ENCODE data around the gene DDN.

The DDN gene

GRCh38 chr12:48957141-48958048 lies 41.8 kb downstream of the DDN start, which contains the start of gene ARF3:
Gene ARF3 (minus strand): TSS chr12:48957487. CDS start chr12:48941095, 16,392 bp downstream.
- TF ChIP-seq, protein P1, sequence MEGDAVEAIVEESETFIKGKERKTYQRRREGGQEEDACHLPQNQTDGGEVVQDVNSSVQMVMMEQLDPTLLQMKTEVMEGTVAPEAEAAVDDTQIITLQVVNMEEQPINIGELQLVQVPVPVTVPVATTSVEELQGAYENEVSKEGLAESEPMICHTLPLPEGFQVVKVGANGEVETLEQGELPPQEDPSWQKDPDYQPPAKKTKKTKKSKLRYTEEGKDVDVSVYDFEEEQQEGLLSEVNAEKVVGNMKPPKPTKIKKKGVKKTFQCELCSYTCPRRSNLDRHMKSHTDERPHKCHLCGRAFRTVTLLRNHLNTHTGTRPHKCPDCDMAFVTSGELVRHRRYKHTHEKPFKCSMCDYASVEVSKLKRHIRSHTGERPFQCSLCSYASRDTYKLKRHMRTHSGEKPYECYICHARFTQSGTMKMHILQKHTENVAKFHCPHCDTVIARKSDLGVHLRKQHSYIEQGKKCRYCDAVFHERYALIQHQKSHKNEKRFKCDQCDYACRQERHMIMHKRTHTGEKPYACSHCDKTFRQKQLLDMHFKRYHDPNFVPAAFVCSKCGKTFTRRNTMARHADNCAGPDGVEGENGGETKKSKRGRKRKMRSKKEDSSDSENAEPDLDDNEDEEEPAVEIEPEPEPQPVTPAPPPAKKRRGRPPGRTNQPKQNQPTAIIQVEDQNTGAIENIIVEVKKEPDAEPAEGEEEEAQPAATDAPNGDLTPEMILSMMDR (IDR thresholded peaks at IDR 0.05; ENCODE audit: low read depth, low read length, missing control alignments), result no peak
- peak within 1 kb of the TSS; percentile 86 for H3K4me3 ChIP-seq (replicated peaks; ENCODE audit: low read depth, low read length)
- peak; percentile 69 for DNase-seq (ENCODE audit: extremely low read depth, low read depth)

DNA sequence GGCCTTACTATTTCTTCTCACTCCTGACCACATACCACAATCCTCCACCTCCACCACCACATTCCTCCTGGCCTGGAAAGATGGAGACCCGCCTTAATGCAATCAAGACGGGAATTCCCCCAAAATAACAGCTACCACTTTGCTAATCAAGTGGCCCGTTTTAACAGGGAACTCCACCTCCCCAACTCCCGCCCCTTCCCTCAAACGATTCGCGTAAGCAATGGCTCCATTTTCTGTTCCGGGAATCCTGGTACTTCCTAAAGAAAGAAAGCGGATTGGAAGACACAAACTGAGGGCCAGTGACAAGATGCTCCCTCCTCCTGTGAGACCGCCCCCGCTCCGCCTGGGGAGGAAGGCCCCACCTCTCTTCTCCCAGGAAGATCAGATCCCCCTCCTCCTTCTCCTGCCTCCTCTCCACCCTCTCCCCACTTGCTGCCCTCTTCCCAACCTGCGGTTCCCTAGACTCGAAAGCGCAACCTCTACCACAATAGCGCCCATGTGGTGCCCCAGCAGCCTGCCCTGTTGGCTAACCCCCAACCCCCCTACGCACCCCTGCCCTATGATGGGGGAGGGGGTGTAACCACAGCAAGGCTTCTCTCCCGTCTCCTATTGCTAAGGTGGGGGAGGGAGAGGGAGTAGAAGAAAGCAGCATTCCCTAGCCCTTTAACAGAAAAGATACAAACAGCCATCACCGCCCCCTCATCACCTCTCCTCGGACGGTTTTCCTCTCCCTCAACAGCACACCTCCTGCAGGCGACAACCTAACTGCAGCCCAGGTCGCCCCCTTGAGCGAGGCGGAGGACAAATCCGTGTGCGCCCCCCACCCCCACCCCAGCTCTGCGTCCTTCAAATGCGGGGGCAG lies 42.7 kb downstream of the DDN start:
- H3K4me3 ChIP-seq (replicated peaks; ENCODE audit: low read depth, low read length), result peak overlapping the region; percentile 86
- DNase-seq (ENCODE audit: extremely low read depth, low read depth), result peak; percentile 85
- TF ChIP-seq, protein P1 (IDR thresholded peaks at IDR 0.05; ENCODE audit: low read depth, low read length, missing control alignments), result no peak

DNA sequence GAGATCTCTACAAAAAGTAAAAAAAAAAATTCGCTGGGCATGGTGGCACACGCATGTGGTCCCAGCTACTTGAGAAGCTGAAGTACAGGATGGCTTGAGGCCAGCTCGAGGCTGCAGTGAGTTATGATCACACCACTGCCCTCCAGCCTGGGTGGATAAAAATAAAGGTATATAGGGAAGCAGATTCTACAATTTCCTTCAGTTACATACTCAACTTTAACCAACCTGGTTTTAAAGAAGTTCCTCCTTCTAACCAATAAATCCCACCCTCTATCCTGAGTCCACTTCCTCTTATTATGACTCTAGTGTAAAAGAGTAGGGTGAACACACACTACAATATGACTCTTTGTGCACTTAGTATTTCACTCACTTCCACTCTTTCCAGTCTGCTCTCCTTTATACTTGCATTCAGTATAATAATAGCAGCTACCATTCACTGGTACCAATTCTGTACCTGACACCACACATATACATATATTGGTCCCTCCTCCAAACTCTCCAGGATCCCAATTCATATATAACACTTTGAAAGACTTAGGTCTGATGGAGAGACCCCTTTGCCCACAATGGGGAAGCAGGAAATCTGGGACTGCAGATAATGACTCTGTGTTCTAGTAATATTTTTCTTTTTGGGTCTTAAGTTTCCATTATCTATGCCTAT lies 44.2 kb downstream of the DDN start:
- H3K4me3 ChIP-seq (replicated peaks; ENCODE audit: low read depth, low read length), result no peak overlapping the region
- no peak for DNase-seq (ENCODE audit: extremely low read depth, low read depth)

DNA sequence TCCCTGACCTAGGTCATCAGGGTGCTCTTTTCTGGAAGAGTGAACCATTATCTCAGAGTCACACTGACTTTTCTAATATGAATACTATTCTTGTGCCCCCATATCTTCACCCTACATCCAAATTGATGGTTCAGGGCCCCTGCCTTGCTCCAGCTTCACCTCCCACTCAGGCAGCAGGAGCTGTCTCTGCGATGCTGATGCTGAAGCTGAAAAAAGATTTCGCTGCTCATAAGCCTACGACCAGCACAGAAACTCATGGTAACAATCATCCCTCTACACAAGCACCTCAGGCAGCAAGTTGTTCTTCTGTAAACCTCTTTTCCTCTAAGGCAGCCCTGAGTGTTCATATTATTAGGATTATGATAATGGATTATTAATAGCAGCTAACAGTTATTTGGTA lies 45.1 kb downstream of the DDN start:
- H3K4me3 ChIP-seq (replicated peaks; ENCODE audit: low read depth, low read length), result no peak overlapping the region
- TF ChIP-seq, protein P1 (IDR thresholded peaks at IDR 0.05; ENCODE audit: low read depth, low read length, missing control alignments), result no peak
- DNase-seq (ENCODE audit: extremely low read depth, low read depth), result no peak

More for the DNA sequence above, 44.2 kb downstream of the DDN start:
- TF ChIP-seq, protein P1 (IDR thresholded peaks at IDR 0.05; ENCODE audit: low read depth, low read length, missing control alignments), result no peak

GRCh38 chr12:48952691-48953090 lies 46.5 kb downstream of the DDN start:
- TF ChIP-seq, protein P1 (IDR thresholded peaks at IDR 0.05; ENCODE audit: low read depth, low read length, missing control alignments), result no peak
- no peak for DNase-seq (ENCODE audit: extremely low read depth, low read depth)
- H3K4me3 ChIP-seq (replicated peaks; ENCODE audit: low read depth, low read length), result no peak overlapping the region

GRCh38 chr12:48947727-48948126 lies 51.4 kb downstream of the DDN start:
- TF ChIP-seq, protein P1 (IDR thresholded peaks at IDR 0.05; ENCODE audit: low read depth, low read length, missing control alignments), result no peak

More at GRCh38 chr12:48947727-48948126, 51.4 kb downstream of the DDN start:
- no peak overlapping the region for H3K4me3 ChIP-seq (replicated peaks; ENCODE audit: low read depth, low read length)
- DNase-seq (ENCODE audit: extremely low read depth, low read depth), result no peak
